HG03521 (cell line): ENCODE measurements around the gene TCF4.

Experiments
- ATAC-seq: cut with Tn5 transposase; IDR thresholded peaks from one replicate; pipeline ENCODE4 v1.9.1; 2021; ENCODE audit warnings: mild to moderate bottlenecking, moderate library complexity; ENCODE audit not compliant: unreplicated experiment

TCF4 gene

GRCh38 chr18:55310863-55311262, 277.1 kb downstream of the TCF4 start:
- no peak for ATAC-seq

- ATAC-seq = no peak
Observed at GRCh38 chr18:55310044-55310676, 277.8 kb downstream of the TCF4 start.

GRCh38 chr18:55309249-55309648, 278.7 kb downstream of the TCF4 start:
- no peak for ATAC-seq

- ATAC-seq = peak; percentile 49
Observed at GRCh38 chr18:55307505-55307904, 280.5 kb downstream of the TCF4 start.

DNA sequence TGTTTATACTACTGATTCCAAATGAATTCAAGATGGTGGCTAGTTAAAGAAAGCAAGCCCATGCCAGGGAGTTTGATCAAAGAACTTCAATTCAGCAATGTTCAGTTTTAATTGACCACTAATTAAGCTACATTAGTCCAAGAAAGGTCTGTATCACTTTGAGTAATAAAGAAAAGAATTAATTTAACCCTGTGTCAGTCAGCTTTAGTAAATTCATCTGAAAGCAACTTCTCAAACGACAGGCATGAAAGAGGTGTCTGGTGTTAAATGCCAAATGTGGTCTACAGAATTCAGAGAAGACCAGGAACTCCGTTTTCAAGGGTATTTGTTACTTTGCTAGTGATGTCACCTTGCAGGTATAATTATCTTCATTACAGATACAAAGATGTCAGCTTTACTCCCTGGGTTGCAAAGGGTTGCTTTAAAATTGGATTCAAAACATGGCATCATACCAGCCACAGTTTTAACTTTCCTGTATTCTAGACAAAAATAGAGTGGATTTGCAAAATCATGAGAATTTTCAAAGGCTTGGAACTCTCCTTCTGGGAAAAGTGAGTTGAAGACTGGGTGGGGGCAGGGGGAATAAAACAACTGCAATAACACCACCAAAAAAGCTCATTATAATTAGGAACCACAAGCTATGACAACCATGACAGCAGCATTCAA, 281.5 kb downstream of the TCF4 start:
- ATAC-seq = no peak

- no peak for ATAC-seq
Observed at GRCh38 chr18:55302167-55302833, 285.7 kb downstream of the TCF4 start.

DNA sequence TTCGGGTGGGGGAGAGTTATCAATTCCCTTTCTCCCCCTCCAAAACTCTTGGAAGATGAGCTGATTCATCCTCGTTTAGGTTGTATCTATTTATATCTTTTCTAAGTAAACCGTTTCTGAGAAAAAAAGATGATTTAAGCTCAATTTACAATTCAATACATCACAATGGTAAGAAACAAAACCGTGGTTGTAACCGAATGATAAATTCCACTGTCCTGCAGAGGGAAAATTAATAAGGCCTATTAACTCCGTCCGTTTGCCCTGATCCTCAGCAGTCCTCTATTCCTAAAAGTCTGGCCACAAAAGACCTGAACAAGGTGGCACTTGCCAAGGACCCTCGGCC, 286.2 kb downstream of the TCF4 start:
- ATAC-seq = no peak

- ATAC-seq = no peak
Observed at GRCh38 chr18:55300936-55301531, 287.0 kb downstream of the TCF4 start.

- no peak for ATAC-seq
Observed at GRCh38 chr18:55300421-55300935, 287.5 kb downstream of the TCF4 start.

- ATAC-seq = no peak
Observed at GRCh38 chr18:55296778-55297177, 291.2 kb downstream of the TCF4 start.

- ATAC-seq = no peak
Observed at GRCh38 chr18:55296115-55296514, 291.9 kb downstream of the TCF4 start.

GRCh38 chr18:55290898-55291297, 297.1 kb downstream of the TCF4 start:
- no peak for ATAC-seq

DNA sequence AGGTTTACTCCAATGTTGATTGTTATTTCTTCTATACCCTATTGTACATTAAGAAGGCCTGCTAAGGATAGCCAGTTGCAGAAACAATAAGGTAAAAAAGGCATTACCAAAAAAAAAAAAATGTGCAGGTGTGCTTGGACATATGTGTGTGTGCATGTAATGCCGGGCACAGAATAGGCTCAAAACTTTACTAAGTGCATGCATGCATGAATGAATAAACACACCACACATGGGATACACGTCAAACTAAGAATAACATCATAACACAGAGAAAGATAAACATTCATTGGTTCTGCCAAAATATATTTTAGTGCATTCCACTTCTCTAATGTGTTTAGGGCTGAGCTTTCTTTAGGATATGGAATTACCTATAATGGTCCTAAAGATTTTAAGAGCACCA, 298.2 kb downstream of the TCF4 start:
- ATAC-seq = no peak

DNA sequence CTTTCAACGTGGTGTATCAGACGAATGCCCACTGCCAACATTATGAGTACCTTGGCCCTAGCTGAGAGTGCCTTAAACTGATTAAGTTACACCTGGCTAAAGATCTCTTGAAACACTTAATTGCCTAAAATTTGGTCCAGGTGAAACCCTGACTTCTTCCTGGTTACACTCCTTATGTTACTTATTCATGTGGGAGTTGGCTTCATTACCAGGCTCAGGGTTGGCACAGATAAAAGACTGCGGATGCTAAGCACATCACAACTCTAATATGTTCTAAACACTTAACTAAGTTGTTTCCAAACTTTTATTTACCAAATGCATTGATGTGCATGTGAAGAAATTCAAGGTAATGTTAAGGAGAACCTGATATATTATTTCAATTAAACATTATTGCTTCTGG, 298.9 kb downstream of the TCF4 start:
- no peak for ATAC-seq

GRCh38 chr18:55287935-55288868, 299.8 kb downstream of the TCF4 start:
- no peak for ATAC-seq

- no peak for ATAC-seq
Observed at GRCh38 chr18:55287149-55287806, 300.7 kb downstream of the TCF4 start.

DNA sequence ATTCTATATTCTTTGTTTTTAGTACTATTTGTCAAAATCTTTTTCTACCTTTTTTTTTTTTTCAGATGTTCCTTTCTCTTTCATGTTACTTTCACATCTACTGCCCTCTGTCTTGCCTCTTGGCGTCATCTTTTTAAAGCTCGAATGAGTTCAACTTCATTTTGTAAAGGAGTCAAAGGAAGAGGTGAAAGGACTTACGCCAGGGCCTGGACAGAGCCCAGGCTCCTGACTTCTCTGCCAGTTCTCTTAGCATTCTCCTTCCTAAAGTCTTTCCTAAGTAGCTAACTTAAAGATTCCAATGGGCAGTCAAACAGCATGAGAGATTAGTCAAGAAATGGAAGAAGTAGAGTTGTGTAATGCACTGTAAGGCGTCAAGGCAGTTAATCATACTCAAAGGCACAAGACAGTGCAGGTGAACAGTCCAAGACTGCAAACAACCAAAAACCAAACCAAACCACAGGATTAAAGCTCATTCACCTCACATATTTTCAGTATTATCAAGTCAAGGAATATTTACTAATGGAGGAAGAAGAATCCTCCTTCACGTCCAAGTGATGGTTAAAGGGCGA, 301.7 kb downstream of the TCF4 start:
- no peak for ATAC-seq

DNA sequence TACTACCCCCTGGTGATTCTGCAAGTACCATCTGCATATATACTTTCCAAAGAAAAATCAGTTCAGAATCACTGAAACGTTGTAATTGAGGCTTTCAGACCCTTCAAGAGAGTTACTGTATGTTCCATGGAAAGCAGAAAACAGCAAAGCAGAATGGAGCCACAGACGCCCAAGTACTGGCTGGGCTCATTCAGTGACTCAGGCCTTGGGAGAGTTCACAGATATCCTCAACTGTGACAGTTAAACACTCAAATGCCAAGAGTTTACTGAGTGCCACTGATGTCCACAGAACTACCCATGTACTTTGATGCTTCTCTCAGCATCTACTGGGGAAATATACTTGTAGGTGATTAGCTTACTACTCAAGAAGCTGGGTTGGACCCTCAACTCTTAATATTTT, 303.4 kb downstream of the TCF4 start:
- no peak for ATAC-seq

DNA sequence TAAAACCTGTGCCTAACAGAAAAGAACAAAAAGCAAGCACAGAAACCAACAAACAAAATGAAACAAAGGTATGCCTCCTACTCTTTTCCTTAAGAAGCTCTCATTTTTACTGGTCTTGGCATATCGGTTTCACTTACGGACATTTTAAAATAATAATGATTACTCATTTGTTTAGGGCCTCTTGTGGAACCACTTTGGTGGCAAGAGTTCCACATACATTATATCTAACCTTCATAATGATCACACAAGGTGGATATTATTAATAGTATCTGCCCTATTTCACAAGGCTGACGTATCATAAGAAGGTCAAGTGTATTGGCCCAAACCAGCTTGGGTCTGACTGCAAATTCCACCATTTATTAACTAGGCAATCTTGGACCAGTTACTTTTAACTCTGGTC, 304.7 kb downstream of the TCF4 start:
- ATAC-seq = no peak

- ATAC-seq = no peak
Observed at GRCh38 chr18:55280503-55280902, 307.5 kb downstream of the TCF4 start.
